PC-3 (cell line): ENCODE measurements around the gene RNASEH2B. TPM values are rescaled to one million over a fixed set of nuclear protein-coding genes. Genes with fewer than 3 reads are reported as not detected.

Experiments
- ATAC-seq: fragments of 200-7000 bp; cut with Tn5 transposase; 2 replicates; pipeline ENCODE4 v1.9.1; 2020; ENCODE audit warnings: mild to moderate bottlenecking, moderate library complexity
- BruUV-seq: library from RNA; stranded (reverse); fragments of 400-500 nt; replicated peaks from 2 replicates; lab custom pipeline; 2021; lab: Mats Ljungman, UMichigan
- CTCF ChIA-PET: fragments of 300-600 bp; sonication (Branson Sonifier 250); formaldehyde crosslinking; loops from one replicate; lab custom pipeline; 2022; ENCODE audit warnings: antibody characterized with exemption; lab: Charles Lee
- POLR2A ChIA-PET: fragments of 300-600 bp; sonication (Branson Sonifier 250); formaldehyde crosslinking; loops from one replicate; lab custom pipeline; 2022; ENCODE audit warnings: antibody characterized with exemption; ENCODE audit not compliant: unreplicated experiment; lab: Charles Lee
- DNase-seq: peaks from one replicate; pipeline ENCODE4 v3.0.0-alpha.2; 2015
- H2AFZ ChIP-seq: fragments of 300-600 bp; sonication (generic); 2 replicates; pipeline ENCODE4 v1.6.0; 2016; ENCODE audit warnings: antibody characterized with exemption, low read length
- H3F3A ChIP-seq: fragments of 300-600 bp; sonication (generic); one replicate; pipeline ENCODE4 v1.6.0; 2017; ENCODE audit warnings: antibody characterized with exemption, low read length, control low read depth, mild to moderate bottlenecking; ENCODE audit not compliant: unreplicated experiment
- H3K27ac ChIP-seq: fragments of 300-600 bp; sonication (generic); 2 replicates; pipeline ENCODE4 v1.5.1; 2016; ENCODE audit warnings: mild to moderate bottlenecking, low read length
- H3K27me3 ChIP-seq: fragments of 300-600 bp; sonication (generic); 2 replicates; pipeline ENCODE4 v1.6.1; 2016; ENCODE audit warnings: low read length, mixed read lengths
- H3K36me3 ChIP-seq: fragments of 300-600 bp; sonication (generic); 2 replicates; pipeline ENCODE4 v1.6.1; 2016; ENCODE audit warnings: low read depth, mixed run types, low read length, mixed read lengths
- H3K4me1 ChIP-seq: fragments of 300-600 bp; sonication (generic); 2 replicates; pipeline ENCODE4 v1.5.1; 2016; ENCODE audit warnings: low read length; ENCODE audit not compliant: insufficient read depth
- H3K4me2 ChIP-seq: fragments of 300-600 bp; sonication (generic); 2 replicates; pipeline ENCODE4 v1.6.0; 2016; ENCODE audit warnings: low read length
- H3K4me3 ChIP-seq: fragments of 300-600 bp; sonication (generic); 2 replicates; pipeline ENCODE4 v1.5.1; 2016; ENCODE audit warnings: mild to moderate bottlenecking, low read length, mixed read lengths
- H3K79me2 ChIP-seq: fragments of 300-600 bp; sonication (generic); 2 replicates; pipeline ENCODE4 v1.6.1; 2017; ENCODE audit warnings: low read length, mixed read lengths
- H3K9ac ChIP-seq: fragments of 300-600 bp; sonication (generic); 2 replicates; pipeline ENCODE4 v1.6.0; 2016; ENCODE audit warnings: mild to moderate bottlenecking, low read length
- H3K9me2 ChIP-seq: fragments of 300-600 bp; sonication (generic); replicated peaks from 2 replicates; pipeline ENCODE4 v1.6.1; 2016; ENCODE audit warnings: mixed run types, low read length, mixed read lengths
- H3K9me3 ChIP-seq: fragments of 300-600 bp; sonication (generic); 2 replicates; pipeline ENCODE4 v1.6.1; 2016; ENCODE audit warnings: low read length, mixed read lengths
- H4K20me1 ChIP-seq: fragments of 300-600 bp; sonication (generic); 2 replicates; pipeline ENCODE4 v1.6.1; 2016; ENCODE audit warnings: low read length, mixed read lengths
- EZH2 ChIP-seq: fragments of 300-600 bp; sonication (generic); IDR thresholded peaks from one replicate; pipeline ENCODE4 v1.6.1; 2017; ENCODE audit warnings: antibody characterized with exemption, mild to moderate bottlenecking, low read length; ENCODE audit not compliant: unreplicated experiment
- EZH2phosphoT487 ChIP-seq: fragments of 300-600 bp; sonication (generic); IDR thresholded peaks from 2 replicates; pipeline ENCODE4 v1.6.1; 2018; ENCODE audit warnings: mild to moderate bottlenecking, antibody characterized with exemption, low read length, borderline replicate concordance
- intact Hi-C: fragments of 100-400 bp; cut with micrococcal nuclease; formaldehyde crosslinking; loops from 2 replicates; pipeline ENCODE4 v1.9.0; 2023
- total RNA-seq: library from RNA; depleted of rRNA; stranded (reverse); fragments of >200 nt; gene quantifications from 2 replicates; pipeline ENCODE4 v1.2.3, GENCODE V29; 2014
- TF ChIP-seq, protein P1 (sequence below): fragments of 300-600 bp; sonication (generic); conservative IDR thresholded peaks from 2 replicates; pipeline ENCODE4 v1.5.1; 2017; ENCODE audit warnings: antibody characterized with exemption, low read depth, mild to moderate bottlenecking, low read length

RNASEH2B gene
- total RNA-seq, 1 experiment from 2014 or later = 36.0 TPM

- BruUV-seq = no TSS peak
- CTCF ChIA-PET = no interaction called here
- POLR2A ChIA-PET = no interaction called here
- peaks cover 17% of the 10 kb centered on the region for H3K4me1 ChIP-seq
- ATAC-seq (no peak), DNase-seq (no peak)
- TF ChIP-seq EZH2phosphoT487 = no peak
- TF ChIP-seq EZH2 = no peak
- H3K4me2 ChIP-seq = no peak overlapping the region
- no peaks in the 10 kb centered on the region for H4K20me1 ChIP-seq
- H3K36me3 ChIP-seq = no peaks in the 10 kb centered on the region
- no peak overlapping the region for H2AFZ ChIP-seq
- intact Hi-C loops = no loop called here
- H3K9ac ChIP-seq = no peak overlapping the region
- H3F3A ChIP-seq = no peaks in the 10 kb centered on the region
- H3K27ac ChIP-seq = no peak overlapping the region
- H3K27me3 ChIP-seq = no peaks in the 10 kb centered on the region
- no peaks in the 10 kb centered on the region for H3K9me3 ChIP-seq
- H3K4me3 ChIP-seq = no peak overlapping the region
- no peaks in the 10 kb centered on the region for H3K9me2 ChIP-seq
- H3K79me2 ChIP-seq = peaks cover 25% of the 10 kb centered on the region
These were observed 1.8 kb upstream of the RNASEH2B start for GRCh38 chr13:50907781-50908180.

- intact Hi-C loops = no loop called here
- Histone ChIP-seq H3K9ac (no peak overlapping the region), H4K20me1 (no peaks in the 10 kb centered on the region), H3K79me2 (peaks cover 31% of the 10 kb centered on the region), H3K4me1 (peaks cover 17% of the 10 kb centered on the region), H3K27me3 (no peaks in the 10 kb centered on the region), H2AFZ (no peak overlapping the region), H3K9me2 (no peaks in the 10 kb centered on the region), H3K4me3 (no peak overlapping the region), H3K27ac (no peak overlapping the region), H3K36me3 (no peaks in the 10 kb centered on the region), H3K9me3 (no peaks in the 10 kb centered on the region), H3K4me2 (no peak overlapping the region), H3F3A (no peaks in the 10 kb centered on the region)
- BruUV-seq = no TSS peak
- TF ChIP-seq, protein P1, sequence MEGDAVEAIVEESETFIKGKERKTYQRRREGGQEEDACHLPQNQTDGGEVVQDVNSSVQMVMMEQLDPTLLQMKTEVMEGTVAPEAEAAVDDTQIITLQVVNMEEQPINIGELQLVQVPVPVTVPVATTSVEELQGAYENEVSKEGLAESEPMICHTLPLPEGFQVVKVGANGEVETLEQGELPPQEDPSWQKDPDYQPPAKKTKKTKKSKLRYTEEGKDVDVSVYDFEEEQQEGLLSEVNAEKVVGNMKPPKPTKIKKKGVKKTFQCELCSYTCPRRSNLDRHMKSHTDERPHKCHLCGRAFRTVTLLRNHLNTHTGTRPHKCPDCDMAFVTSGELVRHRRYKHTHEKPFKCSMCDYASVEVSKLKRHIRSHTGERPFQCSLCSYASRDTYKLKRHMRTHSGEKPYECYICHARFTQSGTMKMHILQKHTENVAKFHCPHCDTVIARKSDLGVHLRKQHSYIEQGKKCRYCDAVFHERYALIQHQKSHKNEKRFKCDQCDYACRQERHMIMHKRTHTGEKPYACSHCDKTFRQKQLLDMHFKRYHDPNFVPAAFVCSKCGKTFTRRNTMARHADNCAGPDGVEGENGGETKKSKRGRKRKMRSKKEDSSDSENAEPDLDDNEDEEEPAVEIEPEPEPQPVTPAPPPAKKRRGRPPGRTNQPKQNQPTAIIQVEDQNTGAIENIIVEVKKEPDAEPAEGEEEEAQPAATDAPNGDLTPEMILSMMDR = no peak
- TF ChIP-seq EZH2phosphoT487 = no peak
- TF ChIP-seq EZH2 = no peak
- ChIA-PET CTCF (no interaction called here), POLR2A (no interaction called here)
- no peak for ATAC-seq
- no peak for DNase-seq
These were observed 1.2 kb upstream of the RNASEH2B start for GRCh38 chr13:50908371-50908770.

GRCh38 chr13:50910485-50910805 is 854 bp downstream of the RNASEH2B start:
- H3K9me3 ChIP-seq = no peaks in the 10 kb centered on the region
- H3K79me2 ChIP-seq = peaks cover 47% of the 10 kb centered on the region
- TF ChIP-seq, protein P1 = no peak
- TF ChIP-seq EZH2 = no peak
- TF ChIP-seq EZH2phosphoT487 = no peak
- intact Hi-C loops = loop anchor here (2.0 to 5.0 kb wide), 5 partner anchors 103 to 1258 kb away; partner anchors contain the start of gene TRIM13
- no peaks in the 10 kb centered on the region for H3K36me3 ChIP-seq
- peak overlapping the region; percentile 77 for H3K27ac ChIP-seq
- H2AFZ ChIP-seq = peak overlapping the region; percentile 84
- ATAC-seq = peak; percentile 37
- BruUV-seq = no TSS peak
- H3K4me3 ChIP-seq = peak overlapping the region; percentile 84
- no peaks in the 10 kb centered on the region for H4K20me1 ChIP-seq
- peak overlapping the region; percentile 96 for H3K4me2 ChIP-seq
- peak; percentile 25 for DNase-seq
- H3K9me2 ChIP-seq = no peaks in the 10 kb centered on the region
- H3K27me3 ChIP-seq = no peaks in the 10 kb centered on the region
- ChIA-PET CTCF (no interaction called here), POLR2A (no interaction called here)
- H3K9ac ChIP-seq = peak overlapping the region; percentile 96
- peaks cover 24% of the 10 kb centered on the region for H3K4me1 ChIP-seq
- H3F3A ChIP-seq = no peaks in the 10 kb centered on the region
